Transverse colon (tissue), 4 donors: ENCODE data around the gene LCE3E.

Source experiments
- EP300 ChIP-seq: sonication (generic); formaldehyde crosslinking; IDR thresholded peaks from one replicate; pipeline ENCODE4 v1.6.1; 2017; ENCODE audit warnings: antibody characterized with exemption, low read depth
- POLR2A ChIP-seq: fragments of 450-650 bp; IDR thresholded peaks from one replicate; pipeline ENCODE4 v1.6.1; 2016; ENCODE audit warnings: antibody characterized with exemption, mild to moderate bottlenecking, moderate library complexity
- POLR2AphosphoS5 ChIP-seq, 3 donors: sonication (generic); formaldehyde crosslinking; IDR thresholded peaks; one replicate each; pipeline ENCODE4 v1.6.1; 2016; ENCODE audit warnings: antibody characterized with exemption in 3 of 3
- TF ChIP-seq, protein P1 (sequence below), 5 experiments: fragments of 200-600 bp in 3 of 5; fragments of 450-650 bp in 2 of 5; sonication (generic) in 3 of 5; IDR thresholded peaks; 1 replicate in 2 of 5; 2 replicates in 3 of 5; pipeline ENCODE4 v1.5.1; 2016 to 2017; ENCODE audit warnings: antibody characterized with exemption in 5 of 5, inconsistent platforms in 3 of 5, mild to moderate bottlenecking in 2 of 5, moderate library complexity in 1 of 5

DNA sequence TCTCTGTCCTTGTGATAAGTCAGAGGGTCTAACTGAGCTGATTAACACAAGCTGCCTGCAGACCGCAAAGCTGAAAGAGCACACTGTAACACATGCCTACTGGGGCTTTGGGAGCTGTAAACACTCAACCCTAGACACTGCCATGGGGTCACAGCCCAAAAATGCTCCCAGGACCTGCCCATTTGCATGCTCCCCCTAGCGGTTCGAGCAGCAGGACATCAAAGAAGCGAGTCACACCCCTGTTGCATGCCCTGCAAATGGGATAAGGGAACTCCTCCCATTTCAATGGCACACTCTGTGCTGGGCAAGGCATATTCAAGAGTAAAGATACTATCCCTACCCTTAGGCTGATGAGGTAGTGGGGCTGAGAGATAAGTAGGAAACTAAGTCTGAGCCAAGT, 22.8 kb downstream of the LCE3E start:
- TF ChIP-seq POLR2A (no peak), POLR2AphosphoS5 (IDR thresholded peaks at IDR 0.05) (no peak), EP300 (no peak)
- TF ChIP-seq, protein P1, sequence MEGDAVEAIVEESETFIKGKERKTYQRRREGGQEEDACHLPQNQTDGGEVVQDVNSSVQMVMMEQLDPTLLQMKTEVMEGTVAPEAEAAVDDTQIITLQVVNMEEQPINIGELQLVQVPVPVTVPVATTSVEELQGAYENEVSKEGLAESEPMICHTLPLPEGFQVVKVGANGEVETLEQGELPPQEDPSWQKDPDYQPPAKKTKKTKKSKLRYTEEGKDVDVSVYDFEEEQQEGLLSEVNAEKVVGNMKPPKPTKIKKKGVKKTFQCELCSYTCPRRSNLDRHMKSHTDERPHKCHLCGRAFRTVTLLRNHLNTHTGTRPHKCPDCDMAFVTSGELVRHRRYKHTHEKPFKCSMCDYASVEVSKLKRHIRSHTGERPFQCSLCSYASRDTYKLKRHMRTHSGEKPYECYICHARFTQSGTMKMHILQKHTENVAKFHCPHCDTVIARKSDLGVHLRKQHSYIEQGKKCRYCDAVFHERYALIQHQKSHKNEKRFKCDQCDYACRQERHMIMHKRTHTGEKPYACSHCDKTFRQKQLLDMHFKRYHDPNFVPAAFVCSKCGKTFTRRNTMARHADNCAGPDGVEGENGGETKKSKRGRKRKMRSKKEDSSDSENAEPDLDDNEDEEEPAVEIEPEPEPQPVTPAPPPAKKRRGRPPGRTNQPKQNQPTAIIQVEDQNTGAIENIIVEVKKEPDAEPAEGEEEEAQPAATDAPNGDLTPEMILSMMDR (IDR thresholded peaks at IDR 0.05), result no peak
